GM12874 (cell line): ENCODE results near the gene KPNA4.

Experiments used
- TF ChIP-seq, protein P1 (sequence below): IDR thresholded peaks from 2 replicates; pipeline ENCODE4 v1.5.1; 2011; ENCODE audit warnings: low read depth, mild to moderate bottlenecking, control low read depth, low read length, moderate library complexity; ENCODE audit not compliant: insufficient read depth

Gene KPNA4

DNA sequence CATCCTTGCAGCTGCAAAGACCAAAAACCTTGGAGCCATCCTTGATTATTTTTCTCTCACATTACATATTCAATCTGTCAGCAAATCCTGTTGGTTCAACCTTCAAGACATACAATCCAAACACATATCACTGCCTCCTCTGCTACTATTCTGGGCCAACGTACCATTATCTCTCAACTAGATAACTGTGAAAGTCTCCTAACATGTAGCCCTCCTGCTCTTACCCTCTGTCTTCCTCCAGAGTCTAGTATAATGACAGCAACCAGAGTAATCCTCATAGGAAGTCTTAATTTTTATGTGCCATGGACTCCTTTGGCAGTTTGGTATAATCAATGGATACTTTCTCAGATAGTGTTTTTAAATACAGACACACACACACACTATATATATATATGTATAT, 27.6 kb downstream of the KPNA4 start:
- TF ChIP-seq, protein P1, sequence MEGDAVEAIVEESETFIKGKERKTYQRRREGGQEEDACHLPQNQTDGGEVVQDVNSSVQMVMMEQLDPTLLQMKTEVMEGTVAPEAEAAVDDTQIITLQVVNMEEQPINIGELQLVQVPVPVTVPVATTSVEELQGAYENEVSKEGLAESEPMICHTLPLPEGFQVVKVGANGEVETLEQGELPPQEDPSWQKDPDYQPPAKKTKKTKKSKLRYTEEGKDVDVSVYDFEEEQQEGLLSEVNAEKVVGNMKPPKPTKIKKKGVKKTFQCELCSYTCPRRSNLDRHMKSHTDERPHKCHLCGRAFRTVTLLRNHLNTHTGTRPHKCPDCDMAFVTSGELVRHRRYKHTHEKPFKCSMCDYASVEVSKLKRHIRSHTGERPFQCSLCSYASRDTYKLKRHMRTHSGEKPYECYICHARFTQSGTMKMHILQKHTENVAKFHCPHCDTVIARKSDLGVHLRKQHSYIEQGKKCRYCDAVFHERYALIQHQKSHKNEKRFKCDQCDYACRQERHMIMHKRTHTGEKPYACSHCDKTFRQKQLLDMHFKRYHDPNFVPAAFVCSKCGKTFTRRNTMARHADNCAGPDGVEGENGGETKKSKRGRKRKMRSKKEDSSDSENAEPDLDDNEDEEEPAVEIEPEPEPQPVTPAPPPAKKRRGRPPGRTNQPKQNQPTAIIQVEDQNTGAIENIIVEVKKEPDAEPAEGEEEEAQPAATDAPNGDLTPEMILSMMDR: no peak

DNA sequence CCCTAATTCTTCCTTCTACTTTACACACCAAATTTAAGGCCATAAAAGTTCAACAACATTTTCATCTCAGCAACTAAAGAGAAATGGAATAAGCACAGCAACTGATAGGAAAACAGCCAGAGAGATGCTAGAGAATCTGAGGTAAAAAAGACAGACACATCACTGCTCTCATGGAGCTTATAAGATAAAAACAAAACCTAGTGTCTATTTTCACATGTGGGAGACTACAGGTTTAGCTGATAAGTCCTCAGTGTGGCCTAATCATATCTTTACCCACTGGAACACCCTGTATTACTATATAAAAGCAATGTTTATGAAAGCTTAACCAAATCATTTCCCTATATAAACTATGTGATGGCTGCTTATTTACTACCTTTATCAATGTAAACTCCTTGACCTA, 33.0 kb downstream of the KPNA4 start:
- TF ChIP-seq, protein P1: no peak

DNA sequence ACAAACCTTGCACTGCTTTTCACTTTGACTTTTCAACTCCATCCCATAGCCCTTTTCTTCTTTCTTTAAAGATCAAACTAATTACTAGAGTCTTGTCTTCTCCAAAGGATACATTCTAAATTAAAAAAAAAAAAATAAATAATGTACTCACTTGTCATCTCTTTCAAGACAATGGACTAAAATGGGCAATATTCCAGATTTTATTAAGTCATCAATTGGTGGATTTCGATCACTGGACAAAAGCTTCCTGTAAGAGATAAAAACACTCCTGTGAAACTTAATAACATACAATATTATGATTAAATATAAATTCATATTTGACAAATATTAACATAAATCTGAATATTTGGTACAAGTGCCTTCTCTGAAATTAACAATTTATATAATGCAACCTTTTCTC, 34.1 kb downstream of the KPNA4 start:
- TF ChIP-seq, protein P1: no peak

DNA sequence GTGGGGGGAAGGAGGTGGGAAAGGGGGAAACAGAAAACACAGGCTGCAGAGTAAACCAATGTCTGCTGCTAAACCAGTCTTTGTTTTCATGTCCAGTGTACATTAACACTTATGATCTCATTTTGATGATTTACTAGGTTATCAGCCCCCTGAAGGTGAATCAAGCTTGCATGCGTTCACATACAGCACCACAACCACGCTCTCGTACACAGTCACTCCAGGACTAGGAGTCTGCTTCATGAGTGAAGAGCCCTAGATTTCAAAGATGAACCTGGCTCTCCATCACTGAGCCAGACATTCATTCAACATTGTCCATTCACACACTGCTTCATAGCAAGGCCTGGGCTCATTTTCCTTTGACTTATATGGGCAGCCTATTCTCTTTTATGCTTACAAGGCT, 64.0 kb downstream of the KPNA4 start:
- TF ChIP-seq, protein P1: no peak

DNA sequence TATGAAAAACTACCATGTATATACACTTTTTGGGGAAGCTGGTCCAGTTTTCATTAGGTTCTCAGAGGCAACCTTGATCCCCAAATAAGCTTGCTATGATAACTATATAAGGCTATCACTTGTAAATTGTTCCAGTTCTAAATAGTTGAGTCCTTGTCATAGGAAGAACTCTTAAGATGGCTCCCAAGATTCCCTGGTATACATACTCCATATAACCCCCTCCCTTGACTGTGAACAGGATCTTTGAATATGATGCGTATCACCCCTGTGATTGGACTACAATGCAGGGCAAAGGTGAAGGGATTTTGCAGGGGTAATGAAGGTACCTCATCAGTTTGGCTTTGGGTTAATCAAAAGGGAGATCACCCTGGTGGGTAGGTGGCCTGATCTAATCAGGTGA, 67.2 kb downstream of the KPNA4 start:
- TF ChIP-seq, protein P1: no peak

DNA sequence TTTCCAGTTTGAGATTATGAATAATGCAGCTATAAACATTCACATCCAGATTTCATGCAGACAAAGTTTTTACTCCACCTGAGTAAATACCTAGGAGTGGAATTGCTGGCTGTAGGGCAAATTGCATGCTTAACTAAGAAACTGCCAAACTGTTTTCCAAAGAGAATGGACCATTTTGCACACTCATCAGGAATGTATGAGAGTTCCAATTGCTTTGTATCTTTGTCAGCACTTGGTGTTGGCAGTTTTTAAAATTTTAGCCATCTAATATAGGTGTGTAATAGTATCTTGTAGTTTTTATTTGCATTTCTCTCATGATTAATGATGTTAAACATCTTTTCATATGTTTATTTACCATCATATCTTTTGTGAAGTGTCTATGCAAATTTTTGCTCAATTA, 75.2 kb downstream of the KPNA4 start:
- TF ChIP-seq, protein P1: no peak

DNA sequence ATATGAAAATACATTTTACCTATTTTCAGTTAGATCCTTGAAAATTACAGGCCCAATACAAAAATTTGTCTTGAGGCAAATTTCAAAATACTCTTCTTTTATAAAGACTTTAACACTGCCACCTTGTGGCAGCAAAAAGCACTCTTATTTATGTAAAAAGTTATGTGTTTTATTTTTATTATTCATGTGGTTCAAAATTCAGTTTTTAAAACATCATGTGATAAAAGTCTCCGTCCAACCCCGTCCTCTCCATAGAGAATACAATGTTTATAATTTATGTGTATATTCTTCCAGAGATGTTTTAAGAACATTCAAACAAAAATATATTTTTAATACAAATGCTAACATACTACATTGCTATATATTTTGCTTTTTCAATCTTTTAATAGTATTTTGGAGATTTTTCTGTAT, 78.9 kb downstream of the KPNA4 start:
- TF ChIP-seq, protein P1: no peak

DNA sequence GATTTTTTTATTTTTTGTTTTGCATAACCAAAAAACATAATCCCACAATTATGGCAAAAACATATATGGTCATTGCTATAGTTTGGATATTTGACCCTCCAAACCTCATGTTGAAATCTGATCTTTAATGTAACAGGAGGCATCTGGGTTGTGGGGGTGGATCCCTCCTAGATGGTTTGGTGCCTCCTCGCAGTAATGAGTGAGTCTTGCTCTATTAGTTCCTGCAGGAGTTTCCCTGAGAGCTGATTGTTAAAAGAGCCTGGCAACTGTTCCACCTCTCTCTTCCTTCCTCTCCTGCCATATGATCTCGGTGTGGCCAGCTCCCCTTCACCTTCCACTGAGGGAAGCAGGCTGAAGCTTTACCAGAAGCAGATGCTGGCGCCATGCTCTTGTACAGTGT, 82.6 kb downstream of the KPNA4 start:
- TF ChIP-seq, protein P1: no peak
